ENCODE results near the gene ELK3.

The ELK3 gene

GRCh38 chr12:96258104-96258961, 64.2 kb downstream of the ELK3 start:
- no peak for DNase-seq (ENCODE audit: low spot score)

- DNase-seq (ENCODE audit: low spot score), result no peak
Measured at GRCh38 chr12:96260231-96260630, 66.1 kb downstream of the ELK3 start.

- DNase-seq (ENCODE audit: low spot score), result no peak
Measured at GRCh38 chr12:96260644-96261043, 66.5 kb downstream of the ELK3 start.

- DNase-seq (ENCODE audit: low spot score), result no peak
Measured at GRCh38 chr12:96261557-96261956, 67.4 kb downstream of the ELK3 start.

- no peak for DNase-seq (ENCODE audit: low spot score)
Measured at GRCh38 chr12:96263449-96263902, 69.3 kb downstream of the ELK3 start.

- no peak for DNase-seq (ENCODE audit: low spot score)
Measured at GRCh38 chr12:96265400-96265799, 71.2 kb downstream of the ELK3 start.

GRCh38 chr12:96265836-96266235, 71.7 kb downstream of the ELK3 start:
- DNase-seq (ENCODE audit: low spot score), result no peak

GRCh38 chr12:96266238-96266637, 72.1 kb downstream of the ELK3 start:
- DNase-seq (ENCODE audit: low spot score), result no peak

GRCh38 chr12:96271469-96272199, 77.5 kb downstream of the ELK3 start:
- DNase-seq (ENCODE audit: low spot score), result no peak

- DNase-seq (ENCODE audit: low spot score), result no peak
Measured at GRCh38 chr12:96274331-96274730, 80.2 kb downstream of the ELK3 start.

- no peak for DNase-seq (ENCODE audit: low spot score)
Measured at GRCh38 chr12:96285158-96285557, 91.0 kb downstream of the ELK3 start.

GRCh38 chr12:96289067-96289466, 94.9 kb downstream of the ELK3 start:
- no peak for DNase-seq (ENCODE audit: low spot score)

- DNase-seq (ENCODE audit: low spot score), result no peak
Measured at GRCh38 chr12:96293093-96293492, 98.9 kb downstream of the ELK3 start.

GRCh38 chr12:96294831-96295230, 100.7 kb downstream of the ELK3 start:
- DNase-seq (ENCODE audit: low spot score), result no peak

- no peak for DNase-seq (ENCODE audit: low spot score)
Measured at GRCh38 chr12:96295532-96296160, 101.5 kb downstream of the ELK3 start.

GRCh38 chr12:96297504-96297903, 103.3 kb downstream of the ELK3 start:
- no peak for DNase-seq (ENCODE audit: low spot score)

GRCh38 chr12:96300064-96300463, 105.9 kb downstream of the ELK3 start:
- DNase-seq (ENCODE audit: low spot score), result no peak

GRCh38 chr12:96301732-96302131, 107.6 kb downstream of the ELK3 start:
- DNase-seq (ENCODE audit: low spot score), result no peak

GRCh38 chr12:96302687-96303310, 108.6 kb downstream of the ELK3 start:
- no peak for DNase-seq (ENCODE audit: low spot score)

- no peak for DNase-seq (ENCODE audit: low spot score)
Measured at GRCh38 chr12:96303653-96304052, 109.5 kb downstream of the ELK3 start.

GRCh38 chr12:96305665-96306064, 111.5 kb downstream of the ELK3 start:
- no peak for DNase-seq (ENCODE audit: low spot score)

GRCh38 chr12:96308881-96309280, 114.7 kb downstream of the ELK3 start:
- DNase-seq (ENCODE audit: low spot score), result no peak

Data from hematopoietic multipotent progenitor cell treated with erythropoietin and hydrocortisone succinate and interleukin-3 and kit ligand, for 15 days (in vitro differentiated cells).